ENCODE data around the gene ZBED1.

- TF ChIP-seq, protein P1, sequence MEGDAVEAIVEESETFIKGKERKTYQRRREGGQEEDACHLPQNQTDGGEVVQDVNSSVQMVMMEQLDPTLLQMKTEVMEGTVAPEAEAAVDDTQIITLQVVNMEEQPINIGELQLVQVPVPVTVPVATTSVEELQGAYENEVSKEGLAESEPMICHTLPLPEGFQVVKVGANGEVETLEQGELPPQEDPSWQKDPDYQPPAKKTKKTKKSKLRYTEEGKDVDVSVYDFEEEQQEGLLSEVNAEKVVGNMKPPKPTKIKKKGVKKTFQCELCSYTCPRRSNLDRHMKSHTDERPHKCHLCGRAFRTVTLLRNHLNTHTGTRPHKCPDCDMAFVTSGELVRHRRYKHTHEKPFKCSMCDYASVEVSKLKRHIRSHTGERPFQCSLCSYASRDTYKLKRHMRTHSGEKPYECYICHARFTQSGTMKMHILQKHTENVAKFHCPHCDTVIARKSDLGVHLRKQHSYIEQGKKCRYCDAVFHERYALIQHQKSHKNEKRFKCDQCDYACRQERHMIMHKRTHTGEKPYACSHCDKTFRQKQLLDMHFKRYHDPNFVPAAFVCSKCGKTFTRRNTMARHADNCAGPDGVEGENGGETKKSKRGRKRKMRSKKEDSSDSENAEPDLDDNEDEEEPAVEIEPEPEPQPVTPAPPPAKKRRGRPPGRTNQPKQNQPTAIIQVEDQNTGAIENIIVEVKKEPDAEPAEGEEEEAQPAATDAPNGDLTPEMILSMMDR (IDR thresholded peaks at IDR 0.05) = no peak
- TF ChIP-seq POLR2A (IDR thresholded peaks at IDR 0.05) = no peak
Observed at GRCh38 chrX:2474963-2475726, 25.6 kb downstream of the ZBED1 start.
